ENCODE data around the gene ESR2. TPM values are rescaled to one million over a fixed set of nuclear protein-coding genes. Genes with fewer than 3 reads are reported as not detected.

ESR2 gene
- total RNA-seq, 1 donor from 2014 or later = 0.30 TPM

- no peaks in the 10 kb centered on the region for H3K27me3 ChIP-seq (ENCODE audit: low read depth)
- no peaks in the 10 kb centered on the region for H3K9me3 ChIP-seq
- H3K27ac ChIP-seq = no peak overlapping the region
- TF ChIP-seq, protein P1, sequence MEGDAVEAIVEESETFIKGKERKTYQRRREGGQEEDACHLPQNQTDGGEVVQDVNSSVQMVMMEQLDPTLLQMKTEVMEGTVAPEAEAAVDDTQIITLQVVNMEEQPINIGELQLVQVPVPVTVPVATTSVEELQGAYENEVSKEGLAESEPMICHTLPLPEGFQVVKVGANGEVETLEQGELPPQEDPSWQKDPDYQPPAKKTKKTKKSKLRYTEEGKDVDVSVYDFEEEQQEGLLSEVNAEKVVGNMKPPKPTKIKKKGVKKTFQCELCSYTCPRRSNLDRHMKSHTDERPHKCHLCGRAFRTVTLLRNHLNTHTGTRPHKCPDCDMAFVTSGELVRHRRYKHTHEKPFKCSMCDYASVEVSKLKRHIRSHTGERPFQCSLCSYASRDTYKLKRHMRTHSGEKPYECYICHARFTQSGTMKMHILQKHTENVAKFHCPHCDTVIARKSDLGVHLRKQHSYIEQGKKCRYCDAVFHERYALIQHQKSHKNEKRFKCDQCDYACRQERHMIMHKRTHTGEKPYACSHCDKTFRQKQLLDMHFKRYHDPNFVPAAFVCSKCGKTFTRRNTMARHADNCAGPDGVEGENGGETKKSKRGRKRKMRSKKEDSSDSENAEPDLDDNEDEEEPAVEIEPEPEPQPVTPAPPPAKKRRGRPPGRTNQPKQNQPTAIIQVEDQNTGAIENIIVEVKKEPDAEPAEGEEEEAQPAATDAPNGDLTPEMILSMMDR (IDR thresholded peaks at IDR 0.05) = no peak
- no peak for ATAC-seq
- no peak for DNase-seq
- no peak overlapping the region for H3K4me3 ChIP-seq
- H3K36me3 ChIP-seq = peaks cover 50% of the 10 kb centered on the region
- intact Hi-C loops (cut with DNase I) = no loop called here
- H3K4me1 ChIP-seq = no peaks in the 10 kb centered on the region
Observed at GRCh38 chr14:64107438-64107837, 186.7 kb downstream of the ESR2 start.

DNA sequence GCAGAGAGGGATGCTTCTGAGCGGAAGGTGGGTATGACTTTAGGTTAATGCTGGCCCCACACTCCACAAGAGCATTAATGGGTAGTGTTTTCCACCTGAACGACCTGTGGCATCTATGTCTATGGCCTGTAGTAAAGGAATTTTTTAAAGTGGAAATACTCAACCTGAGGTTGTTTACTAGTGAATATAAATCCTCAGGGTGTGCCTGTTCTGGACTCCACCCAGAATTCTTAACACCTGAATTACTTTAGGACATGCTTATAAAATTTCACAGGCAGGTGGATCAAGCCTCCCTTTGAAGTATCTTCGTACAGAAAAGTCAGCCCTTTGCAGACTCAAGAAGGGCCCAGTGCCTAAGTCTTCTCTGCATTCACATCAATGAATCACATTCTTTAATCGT lies 196.1 kb downstream of the ESR2 start:
- Histone ChIP-seq H3K27ac (peak overlapping the region; percentile 7), H3K36me3 (peaks cover 33% of the 10 kb centered on the region), H3K27me3 (ENCODE audit: low read depth) (no peaks in the 10 kb centered on the region), H3K4me3 (no peak overlapping the region), H3K9me3 (no peaks in the 10 kb centered on the region), H3K4me1 (no peaks in the 10 kb centered on the region)
- intact Hi-C loops (cut with DNase I) = no loop called here
- ATAC-seq (peak; percentile 54 to 61), DNase-seq (no peak)
- TF ChIP-seq, protein P1 (IDR thresholded peaks at IDR 0.05) = no peak

DNA sequence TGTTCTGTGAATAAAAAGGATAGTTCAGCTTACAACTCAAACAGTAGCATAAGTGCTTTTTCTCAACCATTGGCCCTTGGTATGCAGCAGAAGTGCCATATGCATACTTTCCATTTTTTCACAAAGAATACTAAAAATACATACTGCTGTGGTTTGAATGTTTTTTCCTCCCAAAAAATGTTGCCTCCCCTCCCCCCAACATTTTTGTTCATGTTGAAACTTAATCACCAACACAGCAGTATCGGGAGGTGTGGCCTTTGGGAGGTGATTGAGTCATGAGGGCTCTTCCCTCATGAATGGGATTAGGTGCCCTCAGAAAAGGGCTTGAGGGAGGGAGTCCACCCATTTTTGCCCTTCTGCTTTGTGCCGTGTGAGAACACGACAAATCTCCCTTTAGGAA lies 198.6 kb downstream of the ESR2 start:
- H3K36me3 ChIP-seq = peaks cover 18% of the 10 kb centered on the region
- no peaks in the 10 kb centered on the region for H3K4me1 ChIP-seq
- H3K4me3 ChIP-seq = no peak overlapping the region
- no peak for DNase-seq
- no peaks in the 10 kb centered on the region for H3K9me3 ChIP-seq
- intact Hi-C loops (cut with DNase I) = no loop called here
- ATAC-seq = no peak
- H3K27me3 ChIP-seq (ENCODE audit: low read depth) = no peaks in the 10 kb centered on the region
- TF ChIP-seq, protein P1 (IDR thresholded peaks at IDR 0.05) = no peak
- H3K27ac ChIP-seq = peak overlapping the region; percentile 21

- H3K9me3 ChIP-seq = no peaks in the 10 kb centered on the region
- intact Hi-C loops (cut with DNase I) = no loop called here
- no peaks in the 10 kb centered on the region for H3K27me3 ChIP-seq (ENCODE audit: low read depth)
- no peak for DNase-seq
- H3K36me3 ChIP-seq = peaks cover 31% of the 10 kb centered on the region
- H3K4me3 ChIP-seq = no peak overlapping the region
- no peaks in the 10 kb centered on the region for H3K4me1 ChIP-seq
- ATAC-seq = peak; percentile 68 to 78
- no peak overlapping the region for H3K27ac ChIP-seq
- TF ChIP-seq, protein P1 (IDR thresholded peaks at IDR 0.05) = no peak
Observed at GRCh38 chr14:64092940-64093339, 201.2 kb downstream of the ESR2 start.

DNA sequence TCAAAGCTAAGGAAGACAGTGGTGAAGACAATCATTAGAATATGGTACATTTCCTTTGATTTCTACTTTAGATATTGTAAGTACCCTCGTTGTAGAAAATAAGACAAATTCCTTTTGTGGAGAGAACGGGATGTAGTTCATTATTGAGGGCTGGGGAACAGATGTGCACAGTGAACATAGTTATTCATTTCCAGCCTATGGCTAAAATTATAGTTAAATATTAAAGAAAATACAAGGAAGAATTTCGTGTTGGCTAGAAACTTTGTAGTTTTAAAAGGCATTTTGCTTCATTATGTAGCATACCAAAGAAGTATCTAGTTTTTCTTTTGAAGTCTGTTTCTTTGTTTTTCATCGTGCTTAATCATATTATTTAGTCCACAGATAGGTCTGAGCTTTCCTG lies 201.8 kb downstream of the ESR2 start:
- Histone ChIP-seq H3K27me3 (ENCODE audit: low read depth) (no peaks in the 10 kb centered on the region), H3K27ac (no peak overlapping the region), H3K4me3 (no peak overlapping the region), H3K9me3 (no peaks in the 10 kb centered on the region), H3K4me1 (no peaks in the 10 kb centered on the region), H3K36me3 (peaks cover 30% of the 10 kb centered on the region)
- intact Hi-C loops (cut with DNase I) = no loop called here
- TF ChIP-seq, protein P1 (IDR thresholded peaks at IDR 0.05) = no peak
- no peak for ATAC-seq
- DNase-seq = no peak

DNA sequence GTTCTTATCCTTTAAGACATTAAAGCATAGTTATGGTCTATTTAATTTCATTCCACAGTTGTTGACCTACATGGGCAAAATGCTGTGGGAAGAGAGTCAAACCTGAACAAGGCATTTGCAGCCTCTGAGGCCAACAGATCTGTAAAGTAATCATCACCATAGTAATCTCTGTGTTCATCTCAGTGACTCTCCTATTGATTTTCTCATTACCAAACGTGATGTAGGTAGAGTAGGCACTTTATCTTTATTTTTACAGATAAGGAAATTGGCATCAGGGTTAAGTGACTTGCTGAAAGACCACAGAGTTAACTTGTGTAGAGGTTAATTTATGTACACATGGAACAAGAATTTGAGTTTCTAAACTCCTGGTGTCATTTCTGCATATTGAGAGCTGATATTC lies 203.0 kb downstream of the ESR2 start:
- TF ChIP-seq, protein P1 (IDR thresholded peaks at IDR 0.05) = no peak
- no peak overlapping the region for H3K27ac ChIP-seq
- peaks cover 26% of the 10 kb centered on the region for H3K36me3 ChIP-seq
- no peak overlapping the region for H3K4me3 ChIP-seq
- H3K4me1 ChIP-seq = no peaks in the 10 kb centered on the region
- intact Hi-C loops (cut with DNase I) = no loop called here
- H3K9me3 ChIP-seq = no peaks in the 10 kb centered on the region
- DNase-seq (no peak), ATAC-seq (no peak)
- no peaks in the 10 kb centered on the region for H3K27me3 ChIP-seq (ENCODE audit: low read depth)
